Stomach (tissue), 9 donors: ENCODE results near the gene CD84. TPM values are rescaled to one million over a fixed set of nuclear protein-coding genes. Genes with fewer than 3 reads are reported as not detected.
"Not testable (repeated sequence)": the region's sequence is repeated elsewhere in the genome, so short reads cannot be mapped to it uniquely, and the experiment has no call there.

Experiments
- DNase-seq, 2 donors: peaks; one replicate each; pipeline versions ENCODE4 v3.0.0 to v3.0.0-alpha.2; 2013 to 2019
- H3K27ac ChIP-seq, 5 donors: fragments of 200-600 bp in 4 of 5; sonication (generic) in 4 of 5; one replicate each; pipeline ENCODE4 v1.5.1; 2013 to 2019; ENCODE audit warnings: mild to moderate bottlenecking in 1 of 5, moderate library complexity in 1 of 5
- H3K27me3 ChIP-seq, 3 donors: fragments of 200-600 bp; sonication (generic); one replicate each; pipeline ENCODE4 v1.5.1; 2017 to 2019; ENCODE audit warnings: mixed run types in 1 of 3
- H3K36me3 ChIP-seq, 4 donors: fragments of 200-600 bp; sonication (generic); 1 replicate in 3 of 4; 2 replicates in 1 of 4; pipeline ENCODE4 v1.5.1; 2016 to 2019
- H3K4me1 ChIP-seq, 4 donors: fragments of 200-600 bp; sonication (generic); one replicate each; pipeline ENCODE4 v1.5.1; 2016 to 2019
- H3K4me3 ChIP-seq, 4 donors: fragments of 200-600 bp; sonication (generic) in 3 of 4; one replicate each; pipeline ENCODE4 v1.5.1; 2016 to 2019; ENCODE audit warnings: mild to moderate bottlenecking in 1 of 4
- H3K9me3 ChIP-seq, 4 donors: fragments of 200-600 bp; sonication (generic); one replicate each; pipeline ENCODE4 v1.5.1; 2016 to 2019
- CTCF ChIP-seq, 7 experiments: fragments of 450-650 bp in 4 of 7; fragments of 200-600 bp in 3 of 7; sonication (generic) in 3 of 7; IDR thresholded peaks; one replicate each; pipeline ENCODE4 v1.5.1; 2016 to 2019; ENCODE audit warnings: antibody characterized with exemption in 7 of 7, control low read depth in 2 of 7, mild to moderate bottlenecking in 1 of 7
- EP300 ChIP-seq: sonication (generic); formaldehyde crosslinking; IDR thresholded peaks from one replicate; pipeline ENCODE4 v1.6.1; 2017; ENCODE audit warnings: antibody characterized with exemption
- POLR2A ChIP-seq, 4 donors: fragments of 450-650 bp; IDR thresholded peaks; one replicate each; pipeline ENCODE4 v1.6.1; 2016; ENCODE audit warnings: antibody characterized with exemption in 4 of 4, control low read depth in 2 of 4, mild to moderate bottlenecking in 1 of 4, moderate library complexity in 1 of 4
- POLR2AphosphoS5 ChIP-seq, 3 donors: sonication (generic); formaldehyde crosslinking; IDR thresholded peaks; one replicate each; pipeline ENCODE4 v1.6.1; 2016; ENCODE audit warnings: antibody characterized with exemption in 3 of 3
- WGBS, 5 donors: extraction: QIAGEN DNeasy Blood & Tissue Kit in 3 of 5; methylation state at CpG; one replicate each; pipeline versions ENCODE4 v1.1.5 to v1.1.7; 2013 to 2018; 5-methylcytosine and 5-hydroxymethylcytosine counted together
- intact Hi-C: fragments of 100-400 bp; cut with DNase I; formaldehyde crosslinking; loops from one replicate; pipeline ENCODE4 v1.15.1; 2023; ENCODE audit warnings: low total_unique reads
- polyA plus RNA-seq, 3 donors: library from polyadenylated mRNA; stranded (reverse); fragments of 200-250 nt; gene quantifications; one replicate each; pipeline ENCODE4 v1.2.3, GENCODE V29; 2013
- total RNA-seq, 5 donors: library from RNA; depleted of rRNA; stranded (reverse); fragments of >200 nt; gene quantifications; one replicate each; pipeline versions ENCODE4 v1.1.0 to v1.2.3, GENCODE V29; 2014 to 2016
- donor health status: healthy with polysubstance abuse.
- donor health status: Bipolar disorder and iron deficiency.
- donor health status: healthy.

The CD84 gene
- total and polyA plus RNA-seq, 8 donors = 0.23 to 7.6 (median 1.7) TPM

- H3K27ac ChIP-seq = no peak overlapping the region
- no peak overlapping the region for H3K4me3 ChIP-seq
- H3K4me1 ChIP-seq = no peaks in the 10 kb centered on the region
- no peak for DNase-seq
- TF ChIP-seq CTCF (IDR thresholded peaks at IDR 0.05) (no peak), POLR2A (IDR thresholded peaks at IDR 0.05) (no peak), POLR2AphosphoS5 (IDR thresholded peaks at IDR 0.05) (no peak), EP300 (no peak)
- no peaks in the 10 kb centered on the region for H3K9me3 ChIP-seq
- 64 to 83% (median 83%) methylated on average over 2 of the region's 2 CpGs for WGBS, 5 donors
- intact Hi-C loops = no loop called here
- no peaks in the 10 kb centered on the region for H3K36me3 ChIP-seq
- no peaks in the 10 kb centered on the region for H3K27me3 ChIP-seq
These were observed 9.5 kb downstream of the CD84 start for GRCh38 chr1:160569806-160570205.

- Histone ChIP-seq H3K27ac (peak overlapping the region; percentile 16 to 54 (median 41)), H3K9me3 (peaks cover 0 to 8% (median 0%) of the 10 kb centered on the region in 4 donors), H3K4me1 (no peaks in the 10 kb centered on the region), H3K4me3 (no peak overlapping the region), H3K27me3 (no peaks in the 10 kb centered on the region), H3K36me3 (no peaks in the 10 kb centered on the region)
- intact Hi-C loops = no loop called here
- peak in 1 of 2 donors; percentile 44 for DNase-seq
- 53 to 71% (median 58%) methylated on average over 8 of the region's 8 CpGs for WGBS, 5 donors
- TF ChIP-seq EP300 = no peak
- no peak for TF ChIP-seq POLR2AphosphoS5 (IDR thresholded peaks at IDR 0.05)
- TF ChIP-seq POLR2A (IDR thresholded peaks at IDR 0.05) = no peak
- TF ChIP-seq CTCF (IDR thresholded peaks at IDR 0.05) = no peak
These were observed 11.2 kb downstream of the CD84 start for GRCh38 chr1:160567858-160568682.

- no peaks in the 10 kb centered on the region for H3K36me3 ChIP-seq
- H3K4me1 ChIP-seq = no peaks in the 10 kb centered on the region
- TF ChIP-seq CTCF (IDR thresholded peaks at IDR 0.05) = no peak
- no peak for DNase-seq
- 75 to 85% (median 78%) methylated on average over 5 of the region's 5 CpGs for WGBS, 5 donors
- intact Hi-C loops = no loop called here
- no peak overlapping the region for H3K4me3 ChIP-seq
- peaks cover 0 to 13% (median 0%) of the 10 kb centered on the region in 4 donors for H3K9me3 ChIP-seq
- H3K27me3 ChIP-seq = no peaks in the 10 kb centered on the region
- H3K27ac ChIP-seq = peak overlapping the region in 4 of 5 donors; percentile 16 to 54 (median 42)
These were observed 12.0 kb downstream of the CD84 start for GRCh38 chr1:160567341-160567740.

- WGBS, 5 donors = 62 to 73% (median 70%) methylated on average over 4 of the region's 4 CpGs
- intact Hi-C loops = no loop called here
- Histone ChIP-seq H3K36me3 (no peaks in the 10 kb centered on the region), H3K4me3 (no peak overlapping the region), H3K27me3 (no peaks in the 10 kb centered on the region), H3K9me3 (peaks cover 0 to 17% (median 0%) of the 10 kb centered on the region in 4 donors), H3K27ac (peak overlapping the region in 1 of 5 donors; percentile 35), H3K4me1 (no peaks in the 10 kb centered on the region)
- TF ChIP-seq POLR2A (IDR thresholded peaks at IDR 0.05) (no peak), POLR2AphosphoS5 (IDR thresholded peaks at IDR 0.05) (no peak), CTCF (IDR thresholded peaks at IDR 0.05) (no peak), EP300 (no peak)
- DNase-seq = no peak
These were observed 13.7 kb downstream of the CD84 start for GRCh38 chr1:160565564-160565963.

- DNase-seq, H3K4me1 ChIP-seq, intact Hi-C loops, H3K27me3 ChIP-seq, H3K4me3 ChIP-seq, H3K36me3 ChIP-seq, H3K27ac ChIP-seq: not testable (repeated sequence)
- WGBS, 5 donors = 74 to 95% (median 82%) methylated on average over 1 of the region's 1 CpG
- peaks cover 0 to 24% (median 0%) of the 10 kb centered on the region in 4 donors for H3K9me3 ChIP-seq
These were observed 16.1 kb downstream of the CD84 start for GRCh38 chr1:160563230-160563629.

GRCh38 chr1:160562745-160563144, 16.6 kb downstream of the CD84 start:
- H3K27ac ChIP-seq, H3K36me3 ChIP-seq, H3K4me1 ChIP-seq, H3K4me3 ChIP-seq, DNase-seq, H3K27me3 ChIP-seq, intact Hi-C loops: not testable (repeated sequence)
- WGBS, 5 donors = 59 to 74% (median 68%) methylated on average over 2 of the region's 2 CpGs
- peaks cover 0 to 24% (median 0%) of the 10 kb centered on the region in 4 donors for H3K9me3 ChIP-seq
